Stimulated activated CD8-positive, alpha-beta memory T cell treated with anti-CD3 and anti-CD28 coated beads, Interleukin-7, amount 100 ng/mL, for 48 hours (primary cell): Measurements from ENCODE around the gene IFI44.

ENCODE experiments used
- DNase-seq, 2 donors: peaks; one replicate each; pipeline ENCODE4 v3.0.0-alpha.2; 2020; ENCODE audit warnings: low read depth in 1 of 2; ENCODE audit errors: extremely low read depth in 1 of 2

Gene IFI44, protein sequence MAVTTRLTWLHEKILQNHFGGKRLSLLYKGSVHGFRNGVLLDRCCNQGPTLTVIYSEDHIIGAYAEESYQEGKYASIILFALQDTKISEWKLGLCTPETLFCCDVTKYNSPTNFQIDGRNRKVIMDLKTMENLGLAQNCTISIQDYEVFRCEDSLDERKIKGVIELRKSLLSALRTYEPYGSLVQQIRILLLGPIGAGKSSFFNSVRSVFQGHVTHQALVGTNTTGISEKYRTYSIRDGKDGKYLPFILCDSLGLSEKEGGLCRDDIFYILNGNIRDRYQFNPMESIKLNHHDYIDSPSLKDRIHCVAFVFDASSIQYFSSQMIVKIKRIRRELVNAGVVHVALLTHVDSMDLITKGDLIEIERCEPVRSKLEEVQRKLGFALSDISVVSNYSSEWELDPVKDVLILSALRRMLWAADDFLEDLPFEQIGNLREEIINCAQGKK

DNA sequence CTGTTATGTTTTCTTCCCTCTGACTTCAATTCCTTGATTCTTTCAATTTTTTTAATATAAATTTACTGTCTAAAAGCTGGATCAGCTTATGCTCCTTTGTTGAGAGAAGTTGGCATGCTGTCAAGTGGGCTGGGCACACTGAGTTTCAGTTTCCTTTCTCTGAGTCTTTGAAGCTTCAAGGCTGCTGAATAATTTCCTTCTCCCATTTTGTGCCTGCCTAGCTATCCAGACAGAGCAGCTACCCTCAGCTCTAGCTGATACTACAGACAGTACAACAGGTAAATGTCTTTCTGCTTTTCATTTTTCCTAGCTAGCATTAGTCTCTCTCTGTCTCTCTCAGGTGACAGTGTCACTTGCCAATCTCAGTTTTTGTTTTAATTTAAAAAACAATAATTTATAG is at the start of gene IFI44:
Gene IFI44 (plus strand): TSS at position 204 of the 400 bp plus-strand sequence. CDS start 365 bp downstream, outside the sequence.
- DNase-seq = peak; percentile 9 to 53

DNA sequence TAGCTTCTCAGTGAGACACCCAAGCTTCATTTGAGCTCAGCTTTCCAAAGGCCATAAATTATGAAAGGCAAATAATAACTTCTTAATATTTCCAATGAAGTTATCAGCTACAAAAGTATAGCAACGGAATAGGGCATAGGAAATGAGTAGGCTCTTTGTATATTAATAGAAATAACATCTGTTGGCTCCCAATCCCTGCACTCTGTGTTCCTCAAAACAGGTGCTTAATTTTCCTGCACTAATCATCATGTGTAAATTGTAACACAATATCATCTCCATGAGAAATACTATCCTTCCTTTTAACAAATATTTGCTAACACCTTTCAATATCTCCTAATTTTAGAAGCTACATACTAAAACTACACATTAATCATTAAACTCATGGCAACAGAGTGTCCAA is 48.6 kb upstream of the IFI44 start:
- DNase-seq = no peak

DNA sequence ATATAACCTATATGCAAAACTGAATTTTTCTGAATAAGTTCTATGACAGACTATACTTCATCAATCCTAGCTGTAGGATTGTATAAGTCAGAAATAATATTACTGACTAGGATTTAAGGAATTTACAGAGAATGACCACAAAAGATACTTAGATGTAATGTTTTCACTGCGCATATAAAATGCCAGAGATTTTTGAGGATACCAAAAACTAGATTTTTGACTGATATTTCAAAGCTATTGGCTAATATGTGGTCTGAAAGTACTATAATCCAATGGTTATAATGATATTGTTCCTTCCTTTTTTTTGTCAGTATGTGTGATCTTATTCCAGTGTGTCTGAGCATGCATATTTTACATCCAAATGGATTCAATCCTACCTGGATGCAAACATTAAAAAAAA is 46.4 kb upstream of the IFI44 start:
- no peak for DNase-seq

- no peak for DNase-seq
Measured at GRCh38 chr1:78604643-78605042, 45.0 kb upstream of the IFI44 start.

DNA sequence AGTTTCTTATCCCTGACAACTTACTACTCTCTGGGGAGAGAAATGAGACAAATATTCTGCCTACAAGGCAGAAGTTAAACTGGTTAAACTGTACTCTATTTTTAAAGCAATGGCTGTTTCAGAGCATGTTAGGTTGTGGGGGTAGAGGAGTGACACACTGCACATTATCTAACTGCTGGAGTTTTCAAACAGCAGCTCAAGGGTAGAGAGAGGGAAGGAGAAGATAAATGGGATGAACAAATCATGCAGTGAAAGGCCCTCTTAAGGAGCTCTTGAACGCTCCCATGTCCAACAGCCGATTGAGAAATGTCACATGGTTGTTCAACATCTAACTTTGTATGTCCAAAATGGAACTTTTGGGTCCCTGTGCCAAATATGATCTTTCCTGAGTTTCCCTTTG is 43.4 kb upstream of the IFI44 start:
- DNase-seq = no peak

- no peak for DNase-seq
Measured at GRCh38 chr1:78607334-78607927, 42.2 kb upstream of the IFI44 start.

DNA sequence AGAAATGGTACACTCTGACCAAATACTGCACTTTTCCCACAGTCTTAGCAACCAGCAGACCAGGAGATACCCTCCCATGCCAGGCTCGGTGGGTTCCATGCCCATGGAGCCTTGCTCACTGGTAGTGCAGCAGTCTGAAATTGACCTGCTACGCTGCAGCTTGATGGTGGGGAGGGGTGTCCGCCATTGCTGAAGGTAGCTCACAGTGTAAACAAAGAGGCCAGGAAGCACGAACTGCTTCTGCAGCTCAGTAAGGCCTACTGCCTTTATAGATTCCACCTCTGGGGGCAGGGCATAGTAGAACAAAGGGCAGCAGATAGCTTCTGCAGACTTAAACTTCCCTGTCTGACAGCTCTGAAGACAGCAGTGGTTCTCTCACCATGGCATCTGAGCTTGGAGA is 41.7 kb upstream of the IFI44 start:
- no peak for DNase-seq

DNA sequence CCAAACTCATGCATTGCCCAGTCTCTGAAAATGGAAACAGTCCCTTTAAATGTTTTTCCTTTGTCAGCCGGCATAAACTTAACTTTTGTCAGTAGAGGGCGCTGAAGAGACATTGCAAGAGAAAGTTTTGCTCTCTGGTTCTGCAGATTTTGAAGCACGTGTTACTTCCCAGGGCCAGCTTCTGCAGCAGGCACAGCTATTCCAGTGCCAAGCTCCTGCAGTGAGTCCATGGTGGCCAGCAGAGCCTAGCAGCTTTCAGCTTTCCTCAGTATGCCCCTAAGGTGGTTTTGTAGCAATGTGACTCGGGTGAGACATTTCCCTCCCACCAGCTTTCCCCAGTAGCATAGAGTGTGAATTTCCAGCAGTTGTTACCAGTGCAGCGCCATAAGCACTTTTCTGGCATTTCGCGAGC is 32.0 kb upstream of the IFI44 start:
- peak in 1 of 2 donors; percentile 25 for DNase-seq

DNA sequence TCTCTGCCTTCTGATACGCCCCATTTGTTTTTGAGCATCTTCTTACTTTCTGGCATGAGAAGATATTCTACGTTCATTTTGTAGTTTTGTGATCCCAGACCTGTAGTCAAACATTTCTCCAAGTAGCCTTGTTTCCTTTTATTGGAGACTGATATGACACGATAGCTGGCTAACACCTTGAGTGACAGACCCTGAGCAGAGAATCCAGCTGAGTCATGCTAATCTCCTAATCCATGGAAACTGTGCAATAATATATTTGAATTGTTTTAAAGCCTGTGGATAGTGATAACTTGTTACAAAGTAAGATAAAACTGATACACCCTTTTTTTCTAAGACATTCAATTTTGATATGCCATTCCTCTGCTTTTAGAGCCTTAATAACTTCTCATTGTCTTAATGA is 30.6 kb upstream of the IFI44 start:
- DNase-seq = no peak

GRCh38 chr1:78619446-78619802 is 30.2 kb upstream of the IFI44 start:
- DNase-seq = no peak

- peak in 1 of 2 donors; percentile 25 for DNase-seq
Measured at GRCh38 chr1:78619803-78620579, 29.6 kb upstream of the IFI44 start, which contains the start of gene IFI44L. IFI44L (plus strand) TSS chr1:78620448; CDS start chr1:78627916, 7,468 bp downstream.

- no peak for DNase-seq
Measured at GRCh38 chr1:78620666-78621065, 29.0 kb upstream of the IFI44 start.

GRCh38 chr1:78622548-78622947 is 27.1 kb upstream of the IFI44 start:
- DNase-seq = no peak

DNA sequence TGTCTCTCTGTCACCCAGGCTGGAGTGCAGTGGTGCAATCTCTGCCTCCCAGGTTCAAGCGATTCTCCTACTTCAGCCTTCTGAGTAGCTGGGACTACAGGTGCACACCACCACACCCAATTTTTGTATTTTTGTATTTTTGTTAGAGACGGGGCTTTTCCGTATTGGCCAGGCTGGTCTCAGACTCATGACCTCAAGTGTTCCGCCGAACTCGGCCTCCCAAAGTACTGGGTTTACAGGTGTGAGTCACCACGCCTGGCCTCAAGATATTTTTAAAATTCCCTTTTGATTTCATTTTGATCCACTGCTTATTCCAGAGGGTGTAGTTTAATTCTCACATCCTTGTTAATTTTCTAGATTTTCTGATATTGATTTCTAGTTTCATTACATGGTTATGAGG is 25.6 kb upstream of the IFI44 start:
- no peak for DNase-seq

GRCh38 chr1:78627321-78627720 is 22.3 kb upstream of the IFI44 start:
- no peak for DNase-seq

GRCh38 chr1:78630600-78630999 is 19.0 kb upstream of the IFI44 start:
- DNase-seq = no peak

- no peak for DNase-seq
Measured at GRCh38 chr1:78633209-78633608, 16.4 kb upstream of the IFI44 start.

DNA sequence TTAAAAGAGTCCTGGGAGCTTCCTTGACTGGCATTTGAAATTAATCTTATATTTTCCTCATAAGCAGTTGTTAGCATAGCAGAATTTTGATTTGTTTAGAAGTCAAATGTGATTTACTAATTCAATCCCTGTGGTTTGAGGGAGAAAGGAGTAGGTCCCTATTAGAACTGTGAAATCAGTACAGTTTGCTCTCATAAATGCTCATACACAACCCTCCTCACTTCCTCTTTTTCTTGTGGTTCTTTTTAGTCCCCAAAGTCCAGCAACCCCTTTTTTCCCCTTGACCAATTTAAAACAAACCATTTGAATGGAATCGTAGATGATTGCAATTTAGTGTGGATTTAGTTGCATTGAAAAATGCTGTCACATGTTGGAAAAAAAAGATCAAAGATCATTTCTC is 9.2 kb upstream of the IFI44 start:
- no peak for DNase-seq

DNA sequence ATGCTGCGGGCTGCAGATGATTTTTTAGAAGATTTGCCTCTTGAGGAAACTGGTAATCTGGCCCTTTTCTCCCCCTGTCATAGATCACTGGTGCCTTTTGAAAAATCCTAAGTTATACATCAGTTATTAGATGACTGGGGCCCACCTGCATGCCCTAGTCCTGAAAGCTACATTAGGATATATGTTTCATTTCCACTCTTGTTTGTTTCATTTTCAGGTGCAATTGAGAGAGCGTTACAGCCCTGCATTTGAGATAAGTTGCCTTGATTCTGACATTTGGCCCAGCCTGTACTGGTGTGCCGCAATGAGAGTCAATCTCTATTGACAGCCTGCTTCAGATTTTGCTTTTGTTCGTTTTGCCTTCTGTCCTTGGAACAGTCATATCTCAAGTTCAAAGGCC is 8.1 kb upstream of the IFI44 start:
- DNase-seq = no peak

DNA sequence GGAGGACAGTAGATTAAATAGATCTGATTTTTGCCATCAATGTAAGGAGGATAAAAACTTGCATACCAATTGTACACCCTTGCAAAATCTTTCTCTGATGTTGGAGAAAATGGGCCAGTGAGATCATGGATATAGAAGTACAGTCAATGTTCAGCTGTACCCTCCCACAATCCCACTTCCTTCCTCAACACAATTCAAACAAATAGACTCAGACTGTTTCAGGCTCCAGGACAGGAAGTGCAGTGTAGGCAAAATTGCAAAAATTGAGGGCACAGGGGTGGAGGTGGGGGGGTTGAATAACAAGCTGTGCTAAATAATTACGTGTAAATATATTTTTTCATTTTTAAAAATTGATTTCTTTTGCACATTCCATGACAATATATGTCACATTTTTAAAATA is 3.9 kb upstream of the IFI44 start:
- DNase-seq = no peak

DNA sequence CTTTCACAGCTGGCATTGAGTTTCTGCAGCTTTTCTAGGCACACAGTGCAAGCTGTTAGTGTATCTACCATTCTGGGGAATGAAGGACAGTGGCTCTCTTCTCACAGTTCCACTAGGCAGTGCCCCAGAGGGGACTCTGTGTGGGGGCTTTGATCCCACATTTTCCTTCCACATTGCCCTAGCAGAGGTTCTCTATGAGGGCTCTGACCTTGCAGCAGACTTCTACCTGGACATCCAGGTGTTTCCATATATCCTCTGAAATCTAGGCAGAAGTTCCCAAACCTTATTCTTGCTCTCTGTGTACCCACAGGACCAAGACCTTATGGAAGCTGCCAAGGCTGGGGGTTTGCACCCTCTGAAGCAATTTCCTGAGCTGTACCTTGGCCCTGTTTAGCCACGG is 2.4 kb upstream of the IFI44 start:
- no peak for DNase-seq
